ENCODE results near the gene KCNQ1. TPM values are rescaled to one million over a fixed set of nuclear protein-coding genes. Genes with fewer than 3 reads are reported as not detected.

The KCNQ1 gene
- total and polyA plus RNA-seq, 2 experiments from 2014 or later, result not detected

DNA sequence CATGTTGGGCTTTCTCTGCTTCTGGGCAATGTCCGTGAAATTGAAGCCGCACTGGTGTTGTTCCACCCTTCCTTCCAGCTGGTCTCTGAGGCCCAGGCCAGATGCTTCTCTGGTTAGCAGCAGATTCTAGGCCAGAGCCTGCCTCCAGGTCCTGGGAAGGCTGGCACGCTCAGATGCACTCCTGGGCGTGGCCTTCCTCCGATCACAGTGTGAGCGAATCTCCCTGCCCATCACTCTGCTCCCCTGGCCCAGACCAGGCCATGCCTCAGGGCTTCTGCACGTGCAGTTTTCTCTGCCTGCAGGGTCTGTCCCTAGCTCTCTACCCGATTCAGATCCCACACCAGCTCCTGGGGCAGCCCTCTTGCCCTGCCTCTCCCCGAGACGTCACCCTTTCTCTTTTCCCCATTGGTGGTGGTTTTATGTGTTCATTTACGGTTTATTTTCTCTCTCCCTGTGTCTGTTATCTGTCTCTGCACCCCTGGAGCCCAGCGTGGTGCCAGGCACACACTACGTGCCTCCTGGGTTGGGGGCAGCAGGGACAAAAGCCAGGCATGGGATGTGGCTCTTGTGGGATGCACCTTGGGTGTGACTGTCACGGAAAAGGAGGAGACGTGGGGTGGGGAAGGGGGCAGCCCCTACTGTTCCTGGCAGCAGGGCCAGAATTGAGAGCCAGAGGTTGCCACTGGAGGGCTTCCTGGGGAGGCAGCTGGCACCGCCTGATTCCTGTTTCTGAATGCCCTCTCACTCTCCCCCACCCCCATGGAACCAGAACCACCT, 66.0 kb downstream of the KCNQ1 start:
- H3K9me3 ChIP-seq (ENCODE audit: low read depth), result no peaks in the 10 kb centered on the region
- TF ChIP-seq EZH2 (IDR thresholded peaks at IDR 0.05; ENCODE audit: insufficient read depth, poor library complexity, severe bottlenecking), result no peak
- TF ChIP-seq EZH2phosphoT487 (IDR thresholded peaks at IDR 0.05; ENCODE audit: insufficient read depth, low read depth), result no peak
- H3K4me2 ChIP-seq (ENCODE audit: unreplicated experiment), result no peak overlapping the region
- peak; percentile 36 for DNase-seq
- H3F3A ChIP-seq (ENCODE audit: insufficient read depth), result no peaks in the 10 kb centered on the region
- no peaks in the 10 kb centered on the region for H4K20me1 ChIP-seq (ENCODE audit: insufficient read depth)
- H3K27me3 ChIP-seq (replicated peaks; ENCODE audit: insufficient read depth), result peaks cover 23% of the 10 kb centered on the region
- H3K36me3 ChIP-seq (ENCODE audit: low read depth), result no peaks in the 10 kb centered on the region
- in situ Hi-C loops (cut with MboI), result no loop called here
- no peak overlapping the region for H3K27ac ChIP-seq
- H3K9me2 ChIP-seq (ENCODE audit: insufficient read depth), result no peaks in the 10 kb centered on the region
- no peaks in the 10 kb centered on the region for H3K79me2 ChIP-seq (ENCODE audit: insufficient read depth)
- H2AFZ ChIP-seq, result no peak overlapping the region
- WGBS, 2 experiments (ENCODE audit: low coverage in 1 of 2, low lambda C conversion rate in 2 of 2, missing lambda C conversion rate in 2 of 2), result 26 to 34% methylated on average over 15 to 16 of the region's 16 CpGs
- no peak overlapping the region for H3K4me3 ChIP-seq
- H3K9ac ChIP-seq, result no peak overlapping the region
- H3K4me1 ChIP-seq (ENCODE audit: insufficient read depth), result no peaks in the 10 kb centered on the region

DNA sequence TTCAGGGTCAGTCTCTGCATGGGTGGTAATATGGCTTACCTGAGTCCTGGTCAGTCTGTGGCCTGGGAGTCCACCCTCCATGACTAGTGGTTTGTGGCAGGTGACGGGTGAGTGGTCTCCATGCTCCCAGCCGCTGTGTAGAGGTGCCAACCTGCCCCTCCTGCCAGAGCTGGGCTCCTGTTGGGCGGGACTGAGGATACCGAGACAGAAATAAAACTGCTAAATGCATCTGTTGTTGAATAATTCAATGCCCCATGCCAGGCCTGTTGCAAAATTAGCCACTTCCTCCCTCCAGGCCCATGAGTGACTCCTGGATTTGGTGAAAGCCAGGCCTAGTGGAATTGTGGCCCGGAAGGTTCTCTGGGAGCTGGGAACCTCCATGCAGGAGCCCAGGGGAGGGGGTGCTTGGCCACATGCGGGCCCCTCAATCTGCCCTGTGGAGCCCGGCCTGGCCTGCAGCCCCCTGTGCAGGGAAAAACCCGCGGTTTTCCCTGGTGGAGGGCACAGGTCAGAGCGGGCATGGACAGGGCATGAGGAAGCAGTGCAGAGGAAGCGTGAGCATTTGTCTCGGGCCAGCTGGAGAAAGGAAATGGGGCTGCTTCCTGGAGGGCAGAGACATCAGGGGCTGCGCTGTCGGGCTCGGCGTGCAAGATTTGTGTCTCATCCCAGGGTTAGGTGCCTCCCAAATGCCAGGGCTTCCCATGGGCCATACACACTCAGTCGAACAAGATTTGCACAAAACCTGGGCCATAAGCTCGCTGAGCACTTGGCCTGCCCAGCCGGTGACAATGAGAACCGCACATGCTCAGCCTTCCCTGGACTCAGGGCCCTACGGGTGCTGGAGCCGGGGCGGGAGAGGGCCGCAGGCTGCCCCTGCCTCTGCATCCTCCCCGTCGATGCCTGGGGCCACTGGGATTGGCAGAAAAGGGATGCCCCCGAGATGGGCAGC, 66.9 kb downstream of the KCNQ1 start:
- 73 to 75% methylated on average over 25 to 26 of the region's 27 CpGs for WGBS, 2 experiments (ENCODE audit: low coverage in 1 of 2, low lambda C conversion rate in 2 of 2, missing lambda C conversion rate in 2 of 2)

DNA sequence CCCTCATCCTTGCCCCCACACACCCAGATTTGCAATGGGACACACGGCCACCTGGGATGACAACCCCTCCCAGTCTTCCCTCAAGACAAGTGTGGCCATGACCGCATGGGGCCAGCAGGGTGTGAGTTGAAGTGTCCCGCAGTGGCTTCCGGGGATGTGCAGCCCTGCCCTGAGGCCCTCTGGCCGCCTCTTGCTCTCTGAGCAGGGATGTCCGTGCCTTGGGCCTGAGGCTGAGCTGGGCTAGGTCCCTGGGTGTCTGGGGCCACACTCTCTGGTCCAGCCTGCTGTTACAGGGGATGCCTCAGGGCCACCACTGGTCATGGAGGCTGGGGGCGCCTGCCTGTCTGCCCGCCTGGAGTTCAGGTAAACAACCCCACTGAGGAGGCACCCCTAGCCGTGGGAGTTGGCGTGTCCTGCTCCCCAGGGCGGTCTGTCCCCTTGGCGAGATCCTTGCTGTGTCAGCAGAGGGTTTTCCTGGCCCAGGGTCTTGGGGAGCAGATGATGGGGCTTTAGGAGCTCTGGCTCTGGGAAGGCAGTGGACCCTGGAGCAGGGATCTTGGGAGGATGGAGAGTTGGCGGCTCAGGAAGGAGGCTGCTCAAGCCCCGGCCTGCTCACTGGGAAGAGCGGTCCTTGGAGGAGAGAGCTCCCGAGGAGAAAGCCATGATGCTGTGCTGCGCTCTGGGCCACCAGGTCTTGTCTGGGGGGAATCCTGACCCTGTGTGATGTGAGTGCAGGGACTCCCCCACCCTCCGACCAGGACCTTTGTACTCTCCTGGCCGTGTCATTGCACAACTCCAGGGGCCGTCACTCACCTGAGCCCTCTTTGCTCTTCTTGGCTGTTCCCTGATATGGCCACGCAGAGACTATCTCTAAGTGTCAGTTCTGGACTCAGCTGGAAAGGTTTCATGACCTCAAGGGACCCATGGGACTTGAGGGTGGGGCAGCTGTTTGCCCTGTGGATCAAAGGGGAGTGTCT, 67.9 kb downstream of the KCNQ1 start:
- H3K9me3 ChIP-seq (ENCODE audit: low read depth), result no peaks in the 10 kb centered on the region
- no peaks in the 10 kb centered on the region for H4K20me1 ChIP-seq (ENCODE audit: insufficient read depth)
- H3K27me3 ChIP-seq (replicated peaks; ENCODE audit: insufficient read depth), result peaks cover 16% of the 10 kb centered on the region
- in situ Hi-C loops (cut with MboI), result no loop called here
- no peak for TF ChIP-seq EZH2 (IDR thresholded peaks at IDR 0.05; ENCODE audit: insufficient read depth, poor library complexity, severe bottlenecking)
- no peak for TF ChIP-seq EZH2phosphoT487 (IDR thresholded peaks at IDR 0.05; ENCODE audit: insufficient read depth, low read depth)
- no peaks in the 10 kb centered on the region for H3F3A ChIP-seq (ENCODE audit: insufficient read depth)
- no peaks in the 10 kb centered on the region for H3K9me2 ChIP-seq (ENCODE audit: insufficient read depth)
- no peaks in the 10 kb centered on the region for H3K79me2 ChIP-seq (ENCODE audit: insufficient read depth)
- no peak for DNase-seq
- no peak overlapping the region for H2AFZ ChIP-seq
- no peaks in the 10 kb centered on the region for H3K36me3 ChIP-seq (ENCODE audit: low read depth)
- 61 to 73% methylated on average over 20 to 21 of the region's 21 CpGs for WGBS, 2 experiments (ENCODE audit: low coverage in 1 of 2, low lambda C conversion rate in 2 of 2, missing lambda C conversion rate in 2 of 2)
- no peak overlapping the region for H3K4me2 ChIP-seq (ENCODE audit: unreplicated experiment)
- H3K4me1 ChIP-seq (ENCODE audit: insufficient read depth), result no peaks in the 10 kb centered on the region
- no peak overlapping the region for H3K4me3 ChIP-seq
- H3K27ac ChIP-seq, result no peak overlapping the region
- no peak overlapping the region for H3K9ac ChIP-seq

More for the DNA sequence above, 66.9 kb downstream of the KCNQ1 start:
- H4K20me1 ChIP-seq (ENCODE audit: insufficient read depth), result no peaks in the 10 kb centered on the region
- no peaks in the 10 kb centered on the region for H3K9me3 ChIP-seq (ENCODE audit: low read depth)
- H3K27ac ChIP-seq, result no peak overlapping the region
- peaks cover 22% of the 10 kb centered on the region for H3K27me3 ChIP-seq (replicated peaks; ENCODE audit: insufficient read depth)
- H2AFZ ChIP-seq, result no peak overlapping the region
- H3K79me2 ChIP-seq (ENCODE audit: insufficient read depth), result no peaks in the 10 kb centered on the region
- in situ Hi-C loops (cut with MboI), result no loop called here
- no peaks in the 10 kb centered on the region for H3F3A ChIP-seq (ENCODE audit: insufficient read depth)
- H3K4me3 ChIP-seq, result no peak overlapping the region
- H3K9ac ChIP-seq, result no peak overlapping the region
- H3K9me2 ChIP-seq (ENCODE audit: insufficient read depth), result no peaks in the 10 kb centered on the region
- no peak for DNase-seq
- no peaks in the 10 kb centered on the region for H3K36me3 ChIP-seq (ENCODE audit: low read depth)
- H3K4me2 ChIP-seq (ENCODE audit: unreplicated experiment), result no peak overlapping the region
- TF ChIP-seq EZH2phosphoT487 (IDR thresholded peaks at IDR 0.05; ENCODE audit: insufficient read depth, low read depth) (no peak), EZH2 (IDR thresholded peaks at IDR 0.05; ENCODE audit: insufficient read depth, poor library complexity, severe bottlenecking) (no peak)
- no peaks in the 10 kb centered on the region for H3K4me1 ChIP-seq (ENCODE audit: insufficient read depth)

DNA sequence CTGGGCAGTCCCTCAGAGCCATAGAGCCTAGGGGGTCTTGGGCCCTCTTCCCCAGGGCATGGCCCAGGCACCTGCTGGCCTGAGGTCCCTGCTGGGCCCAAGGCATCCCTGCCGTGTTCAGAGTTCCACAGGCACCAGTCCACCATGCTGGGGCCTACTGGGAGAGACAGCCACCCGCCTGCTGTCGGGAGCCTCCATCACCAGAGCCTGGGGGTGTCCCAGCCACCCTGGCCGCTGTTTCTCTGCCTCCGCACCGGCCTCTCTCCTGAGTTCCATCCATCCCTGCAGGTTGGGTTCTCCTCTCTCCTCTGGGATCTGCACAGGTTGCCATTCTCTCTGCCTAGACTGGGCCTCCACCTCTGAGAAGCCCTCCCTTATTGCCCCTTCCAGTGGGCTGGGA, 68.6 kb downstream of the KCNQ1 start:
- Histone ChIP-seq H3K4me1 (ENCODE audit: insufficient read depth) (no peaks in the 10 kb centered on the region), H3K79me2 (ENCODE audit: insufficient read depth) (no peaks in the 10 kb centered on the region), H3K27ac (no peak overlapping the region), H3K4me2 (ENCODE audit: unreplicated experiment) (no peak overlapping the region), H3K4me3 (no peak overlapping the region), H3K9ac (no peak overlapping the region), H3F3A (ENCODE audit: insufficient read depth) (no peaks in the 10 kb centered on the region), H3K36me3 (ENCODE audit: low read depth) (no peaks in the 10 kb centered on the region), H2AFZ (no peak overlapping the region), H3K9me2 (ENCODE audit: insufficient read depth) (no peaks in the 10 kb centered on the region), H3K9me3 (ENCODE audit: low read depth) (no peaks in the 10 kb centered on the region), H4K20me1 (ENCODE audit: insufficient read depth) (no peaks in the 10 kb centered on the region), H3K27me3 (replicated peaks; ENCODE audit: insufficient read depth) (peaks cover 16% of the 10 kb centered on the region)
- DNase-seq, result no peak
- in situ Hi-C loops (cut with MboI), result no loop called here
- TF ChIP-seq EZH2phosphoT487 (IDR thresholded peaks at IDR 0.05; ENCODE audit: insufficient read depth, low read depth), result no peak
- no peak for TF ChIP-seq EZH2 (IDR thresholded peaks at IDR 0.05; ENCODE audit: insufficient read depth, poor library complexity, severe bottlenecking)
- 70 to 76% methylated on average over 6 of the region's 6 CpGs for WGBS, 2 experiments (ENCODE audit: low coverage in 1 of 2, low lambda C conversion rate in 2 of 2, missing lambda C conversion rate in 2 of 2)
